GM10248 (cell line): Measurements from ENCODE around the gene ZNF76.
A peak's percentile ranks its signal among the peaks of the same experiment; 100 is the strongest.

Experiments
- CTCF ChIA-PET: fragments of 300-600 bp; sonication (Branson Sonifier 250); formaldehyde crosslinking; extraction: SDS; loops from one replicate; lab custom pipeline; 2021; ENCODE audit warnings: antibody characterized with exemption; lab: Yijun Ruan, JAX
- POLR2A ChIA-PET: fragments of 350-650 bp; sonication (Branson Sonifier 250); formaldehyde crosslinking; extraction: SDS; loops from one replicate; lab custom pipeline; 2020; ENCODE audit warnings: antibody characterized with exemption; lab: Yijun Ruan, JAX
- DNase-seq: peaks from one replicate; pipeline ENCODE4 v3.0.0; 2012; ENCODE audit errors: extremely low spot score
- TF ChIP-seq, protein P1 (sequence below): IDR thresholded peaks from 2 replicates; pipeline ENCODE4 v1.5.1; 2012; ENCODE audit warnings: mild to moderate bottlenecking, low read depth; ENCODE audit errors: extremely low read depth, missing control alignments, control extremely low read depth

The ZNF76 gene

DNA sequence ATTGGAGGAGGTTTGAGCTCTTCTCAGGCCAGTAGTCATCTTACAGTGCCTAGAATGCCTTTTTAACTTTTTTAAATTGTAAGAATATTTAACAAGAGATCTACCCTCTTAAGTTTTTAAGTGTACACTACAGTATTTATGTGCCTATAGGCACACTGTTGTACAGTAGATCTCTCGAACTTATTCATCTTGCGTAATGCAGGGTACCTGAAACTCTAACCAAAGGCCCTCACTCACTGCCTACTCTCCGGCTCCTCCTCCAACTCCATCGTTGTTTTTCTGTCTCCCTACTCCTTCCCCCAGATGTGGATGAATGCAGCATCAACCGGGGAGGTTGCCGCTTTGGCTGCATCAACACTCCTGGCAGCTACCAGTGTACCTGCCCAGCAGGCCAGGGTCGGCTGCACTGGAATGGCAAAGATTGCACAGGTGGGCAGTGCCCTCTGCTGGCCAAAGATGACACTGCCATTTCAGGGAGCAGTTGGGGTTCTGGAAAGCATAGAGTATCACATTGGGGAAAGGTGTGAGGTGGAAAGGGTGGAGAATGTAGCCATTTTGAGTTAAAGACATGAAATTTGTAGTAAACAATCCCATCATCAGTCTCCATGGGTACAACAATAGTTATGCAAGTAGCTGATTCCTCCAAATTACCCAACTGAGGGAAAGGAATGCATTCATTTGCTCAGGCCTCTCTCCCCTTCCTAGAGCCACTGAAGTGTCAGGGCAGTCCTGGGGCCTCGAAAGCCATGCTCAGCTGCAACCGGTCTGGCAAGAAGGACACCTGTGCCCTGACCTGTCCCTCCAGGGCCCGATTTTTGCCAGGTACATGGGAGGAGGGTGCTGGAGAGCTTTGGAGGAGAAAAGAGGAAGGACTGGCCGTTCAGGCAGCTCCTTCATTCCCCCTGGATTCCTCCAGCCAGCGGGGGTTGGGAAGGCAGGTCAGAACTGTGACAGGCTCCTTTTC, 18.4 kb upstream of the ZNF76 start:
- peak; percentile 86 for DNase-seq
- TF ChIP-seq, protein P1, sequence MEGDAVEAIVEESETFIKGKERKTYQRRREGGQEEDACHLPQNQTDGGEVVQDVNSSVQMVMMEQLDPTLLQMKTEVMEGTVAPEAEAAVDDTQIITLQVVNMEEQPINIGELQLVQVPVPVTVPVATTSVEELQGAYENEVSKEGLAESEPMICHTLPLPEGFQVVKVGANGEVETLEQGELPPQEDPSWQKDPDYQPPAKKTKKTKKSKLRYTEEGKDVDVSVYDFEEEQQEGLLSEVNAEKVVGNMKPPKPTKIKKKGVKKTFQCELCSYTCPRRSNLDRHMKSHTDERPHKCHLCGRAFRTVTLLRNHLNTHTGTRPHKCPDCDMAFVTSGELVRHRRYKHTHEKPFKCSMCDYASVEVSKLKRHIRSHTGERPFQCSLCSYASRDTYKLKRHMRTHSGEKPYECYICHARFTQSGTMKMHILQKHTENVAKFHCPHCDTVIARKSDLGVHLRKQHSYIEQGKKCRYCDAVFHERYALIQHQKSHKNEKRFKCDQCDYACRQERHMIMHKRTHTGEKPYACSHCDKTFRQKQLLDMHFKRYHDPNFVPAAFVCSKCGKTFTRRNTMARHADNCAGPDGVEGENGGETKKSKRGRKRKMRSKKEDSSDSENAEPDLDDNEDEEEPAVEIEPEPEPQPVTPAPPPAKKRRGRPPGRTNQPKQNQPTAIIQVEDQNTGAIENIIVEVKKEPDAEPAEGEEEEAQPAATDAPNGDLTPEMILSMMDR: peak; percentile 99
- POLR2A ChIA-PET: no interaction called here
- CTCF ChIA-PET: interaction anchor here (0.7 to 7.1 kb wide), 53 partner anchors 10 to 1078 kb away, joined by 3 to 79 read pairs (median 4); partner anchors contain the start of genes BLTP3A, DEF6, SCUBE3 and TCP11

DNA sequence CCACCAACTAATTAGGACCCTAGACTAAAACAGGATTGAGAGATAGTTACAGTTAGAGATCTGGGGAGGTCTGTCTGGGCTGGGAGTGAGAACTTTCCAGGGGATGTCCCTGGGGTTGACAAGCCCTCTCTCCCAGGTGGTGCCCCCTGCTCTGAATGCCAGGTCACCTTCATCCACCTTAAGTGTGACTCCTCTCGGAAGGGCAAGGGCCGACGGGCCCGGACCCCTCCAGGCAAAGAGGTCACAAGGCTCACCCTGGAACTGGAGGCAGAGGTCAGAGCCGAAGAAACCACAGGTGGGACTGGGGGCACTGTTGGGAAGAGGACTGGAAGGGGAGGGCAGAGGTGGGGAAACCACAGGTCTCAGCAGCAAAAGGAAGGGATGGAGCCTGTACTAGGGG, 17.0 kb upstream of the ZNF76 start:
- TF ChIP-seq, protein P1: no peak
- POLR2A ChIA-PET: no interaction called here
- DNase-seq: no peak
- CTCF ChIA-PET: interaction anchor here (2.9 to 7.1 kb wide), 7 partner anchors 12 to 255 kb away, joined by 24 to 79 read pairs (median 43); partner anchors contain the start of gene ZNF76

DNA sequence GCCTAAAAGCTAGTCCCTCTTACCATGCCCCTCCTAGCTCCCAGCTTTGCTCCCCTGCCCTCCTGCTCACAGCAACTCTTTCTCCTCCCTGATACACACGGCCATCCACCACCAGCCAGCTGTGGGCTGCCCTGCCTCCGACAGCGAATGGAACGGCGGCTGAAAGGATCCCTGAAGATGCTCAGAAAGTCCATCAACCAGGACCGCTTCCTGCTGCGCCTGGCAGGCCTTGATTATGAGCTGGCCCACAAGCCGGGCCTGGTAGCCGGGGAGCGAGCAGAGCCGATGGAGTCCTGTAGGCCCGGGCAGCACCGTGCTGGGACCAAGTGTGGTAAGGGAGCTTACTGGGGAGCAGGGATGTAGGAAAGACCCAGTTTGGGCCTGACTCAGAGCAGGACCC, 16.6 kb upstream of the ZNF76 start:
- DNase-seq: no peak
- TF ChIP-seq, protein P1: no peak
- POLR2A ChIA-PET: no interaction called here
- CTCF ChIA-PET: interaction anchor here (2.1 to 7.1 kb wide), 5 partner anchors 12 to 256 kb away, joined by 5 to 79 read pairs (median 63); partner anchors contain the start of gene ZNF76

DNA sequence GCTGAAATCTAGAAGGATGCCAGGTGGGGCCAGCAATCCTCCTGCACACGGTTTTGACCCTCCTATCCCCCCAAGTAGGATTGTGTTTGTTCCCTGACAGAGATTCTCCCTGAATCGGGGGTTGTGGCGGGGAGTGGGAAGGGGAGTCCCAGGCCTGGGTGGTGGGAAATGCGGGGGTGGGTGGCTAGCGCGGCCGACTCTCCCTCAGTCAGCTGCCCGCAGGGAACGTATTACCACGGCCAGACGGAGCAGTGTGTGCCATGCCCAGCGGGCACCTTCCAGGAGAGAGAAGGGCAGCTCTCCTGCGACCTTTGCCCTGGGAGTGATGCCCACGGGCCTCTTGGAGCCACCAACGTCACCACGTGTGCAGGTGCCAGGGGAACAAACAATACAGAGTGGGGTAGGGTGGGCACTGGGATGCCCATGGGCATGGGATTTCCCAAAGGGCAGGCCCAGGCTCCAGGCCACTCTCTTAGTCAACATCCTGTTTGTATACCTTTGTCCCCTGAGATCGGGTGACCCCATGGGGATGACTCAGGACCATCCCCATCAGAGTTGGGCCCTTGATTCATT, 16.1 kb upstream of the ZNF76 start:
- CTCF ChIA-PET: interaction anchor here (2.1 to 7.1 kb wide), 5 partner anchors 13 to 256 kb away, joined by 5 to 79 read pairs (median 63); partner anchors contain the start of gene ZNF76
- POLR2A ChIA-PET: no interaction called here
- DNase-seq: no peak
- TF ChIP-seq, protein P1: no peak

DNA sequence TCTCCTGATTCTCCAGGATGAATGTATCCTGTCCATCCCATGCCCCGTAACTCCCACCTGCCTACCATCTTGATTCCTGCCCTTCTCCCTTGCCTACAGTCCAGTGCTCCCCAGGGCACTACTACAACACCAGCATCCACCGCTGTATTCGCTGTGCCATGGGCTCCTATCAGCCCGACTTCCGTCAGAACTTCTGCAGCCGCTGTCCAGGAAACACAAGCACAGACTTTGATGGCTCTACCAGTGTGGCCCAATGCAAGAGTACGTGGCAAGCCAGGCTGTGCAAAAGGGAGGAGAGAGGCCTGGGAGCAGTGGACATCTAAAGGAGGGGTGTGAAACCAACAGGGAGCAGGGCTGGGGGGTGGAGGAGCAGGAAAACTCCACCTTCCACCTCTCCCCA, 15.0 kb upstream of the ZNF76 start:
- DNase-seq: no peak
- ChIA-PET CTCF (interaction anchor here (1.7 to 2.1 kb wide), 3 partner anchors 12 to 105 kb away, joined by 5 to 8 read pairs (median 6); no protein-coding TSS in a partner anchor), POLR2A (no interaction called here)
- TF ChIP-seq, protein P1: no peak

DNA sequence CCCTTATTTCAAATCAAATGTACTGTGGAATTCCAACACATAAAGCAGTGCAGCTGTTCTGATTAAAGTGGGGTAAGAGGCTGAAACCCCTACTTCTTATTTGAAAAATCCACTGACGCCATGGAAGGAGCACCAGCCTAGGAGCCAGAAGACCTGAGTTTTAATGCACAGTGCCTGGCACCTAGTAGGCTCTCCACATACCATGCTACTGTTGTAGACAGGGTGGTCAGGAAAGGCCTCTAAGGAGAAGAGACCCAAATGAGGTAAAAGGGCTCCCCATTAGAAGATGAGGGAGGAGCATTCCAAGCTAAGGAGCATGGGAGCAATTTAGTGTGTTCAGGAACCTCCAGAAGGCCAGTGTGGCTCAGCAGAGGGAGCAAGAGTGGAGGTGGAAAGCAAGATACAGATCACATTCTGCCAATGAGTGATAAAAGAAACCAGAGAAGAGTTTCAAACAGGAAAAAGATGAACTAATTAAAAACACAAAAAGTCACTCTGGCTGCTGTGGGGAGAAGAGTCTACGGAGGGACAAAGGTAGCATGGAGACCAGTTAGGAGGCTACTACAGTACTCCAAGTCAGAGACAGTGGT, 11.8 kb upstream of the ZNF76 start:
- TF ChIP-seq, protein P1: peak; percentile 23
- ChIA-PET POLR2A (no interaction called here), CTCF (interaction anchor here (1.4 to 6.1 kb wide), 5 partner anchors 7 to 261 kb away, joined by 3 to 42 read pairs (median 4); partner anchors contain the start of gene ZNF76)
- peak; percentile 46 for DNase-seq
